ENCODE measurements around the gene RUNX1.
A peak's percentile ranks its signal among the peaks of the same experiment; 100 is the strongest.

DNA sequence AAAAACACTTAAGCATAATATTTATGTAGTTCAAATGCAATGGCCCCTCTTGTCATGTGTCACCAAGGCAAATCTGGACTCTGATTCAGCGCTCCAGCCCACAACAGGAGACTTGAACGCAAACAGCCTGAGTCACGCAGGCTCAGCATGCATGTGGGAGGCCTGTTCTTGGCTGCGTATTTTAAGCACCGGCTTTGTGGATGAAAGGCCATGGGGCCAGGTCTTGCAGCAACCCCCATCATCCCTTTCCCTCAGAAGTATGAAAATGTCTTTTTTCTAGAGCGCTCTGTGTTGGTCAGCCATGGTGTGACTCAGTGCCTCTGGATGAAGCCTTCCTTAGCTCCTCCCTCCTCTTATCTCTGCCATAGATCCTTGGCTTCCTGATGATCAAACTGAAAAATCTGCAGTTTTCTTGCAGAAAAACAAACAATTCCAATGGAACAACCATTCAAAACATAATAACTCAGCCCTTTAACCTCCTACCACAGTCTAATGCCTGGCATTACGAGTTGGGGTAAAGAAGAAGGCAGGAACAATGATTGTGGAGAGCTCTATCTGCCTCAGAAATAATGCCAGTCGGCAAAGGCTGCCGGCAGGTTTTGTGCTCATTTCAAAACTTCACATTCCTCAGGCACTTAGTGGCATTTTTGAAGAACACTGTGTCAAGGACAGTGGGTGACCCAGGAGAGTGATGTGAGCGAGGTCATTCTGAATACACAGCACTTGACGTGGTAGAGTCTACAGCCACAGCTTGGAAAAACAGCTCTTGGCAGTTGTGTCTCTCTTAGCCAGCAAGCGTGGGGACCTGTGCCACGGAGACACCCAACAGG, 212.8 kb downstream of the RUNX1 start:
- TF ChIP-seq CTCF (IDR thresholded peaks at IDR 0.05; ENCODE audit: low read depth, low read length), result no peak
- TF ChIP-seq MAX (IDR thresholded peaks at IDR 0.05; ENCODE audit: low read depth, low read length), result peak; percentile 82
- TF ChIP-seq POLR2A (IDR thresholded peaks at IDR 0.05; ENCODE audit: extremely low read depth, insufficient read length), result no peak
